Left cardiac atrium (tissue), 4 donors: Measurements from ENCODE around the gene TELO2. TPM values are rescaled to one million over a fixed set of nuclear protein-coding genes. Genes with fewer than 3 reads are reported as not detected.

Source experiments
- ATAC-seq, 2 donors: fragments of 200-7000 bp; cut with Tn5 transposase; one replicate each; pipeline ENCODE4 v1.9.1; 2020; ENCODE audit warnings: mild to moderate bottlenecking in 2 of 2, moderate library complexity in 2 of 2
- DNase-seq: peaks from one replicate; pipeline ENCODE4 v3.0.0-alpha.2; 2020
- intact Hi-C, 2 donors: fragments of 100-400 bp; cut with DNase I; formaldehyde crosslinking; loops; one replicate each; pipeline versions ENCODE4 v1.14.1 to v1.15.1; 2022 to 2023
- total RNA-seq, 2 donors: library from RNA; stranded (reverse); fragmentation: NEBNext Ultra II Directional; extraction: Animal tissue kit (Norgen Biotek cat#: 25700); gene quantifications; one replicate each; pipeline ENCODE4 v1.2.1, GENCODE V29; 2021
- donor health status: DM: no; HTN: yes; CAD: no.
- donor health status: DM: no; HTN: yes; CAD: no; lungs with severe emphysema.
- donor health status: DM: yes; HTN: yes; CAD: no.
- donor health status: Dilated cardiomyopathy.

TELO2 gene
- total RNA-seq, 2 donors from 2014 or later = 17.9 to 22.2 TPM

DNA sequence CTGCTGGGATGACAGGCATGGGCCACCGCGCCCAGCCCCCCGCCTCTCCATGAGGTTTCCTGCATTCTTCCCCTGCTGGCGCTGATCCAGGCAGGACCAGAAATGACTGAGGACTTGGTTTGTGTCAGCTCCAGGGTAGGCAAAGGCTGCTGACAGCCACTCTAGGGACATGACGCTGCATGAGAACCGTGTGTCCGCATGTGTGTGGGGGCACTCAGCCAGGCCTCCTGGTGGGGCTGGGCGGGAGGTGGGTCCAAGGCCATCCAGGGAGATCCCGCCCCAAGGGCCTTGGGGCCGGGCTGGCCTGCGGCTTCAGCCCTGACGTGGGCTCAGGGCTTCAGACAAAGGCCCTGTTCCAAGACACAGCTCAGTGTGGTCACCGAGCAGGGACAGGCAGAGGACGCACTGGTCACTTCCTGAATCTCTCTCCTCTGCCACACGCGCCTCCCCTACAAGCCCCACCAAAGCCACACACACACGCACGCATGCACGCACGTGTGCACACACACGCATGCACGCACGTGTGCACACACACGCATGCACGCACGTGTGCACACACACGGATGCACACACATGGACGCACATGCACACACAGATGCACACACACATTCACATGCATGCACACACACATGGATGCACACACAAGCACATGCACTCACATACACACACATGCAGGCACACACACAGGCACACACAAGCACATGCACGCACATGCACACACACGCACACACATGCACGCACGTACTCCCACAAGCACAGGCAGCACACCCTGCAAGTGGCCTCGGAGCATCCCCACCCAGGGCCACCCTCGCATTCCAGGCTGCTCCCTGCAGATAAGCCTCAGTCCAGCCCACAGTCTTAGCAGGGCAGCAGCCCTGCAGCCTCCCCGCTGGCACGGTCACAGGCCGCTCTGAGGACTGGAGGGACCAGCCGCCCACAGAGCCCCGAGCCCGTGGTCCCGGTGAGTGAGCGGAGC, 35.0 kb downstream of the TELO2 start:
- intact Hi-C loops = no loop called here
- ATAC-seq = peak; percentile 8 to 52
- peak; percentile 69 for DNase-seq

GRCh38 chr16:1528921-1529537, 35.9 kb downstream of the TELO2 start:
- DNase-seq (no peak), ATAC-seq (no peak)
- intact Hi-C loops = no loop called here

DNA sequence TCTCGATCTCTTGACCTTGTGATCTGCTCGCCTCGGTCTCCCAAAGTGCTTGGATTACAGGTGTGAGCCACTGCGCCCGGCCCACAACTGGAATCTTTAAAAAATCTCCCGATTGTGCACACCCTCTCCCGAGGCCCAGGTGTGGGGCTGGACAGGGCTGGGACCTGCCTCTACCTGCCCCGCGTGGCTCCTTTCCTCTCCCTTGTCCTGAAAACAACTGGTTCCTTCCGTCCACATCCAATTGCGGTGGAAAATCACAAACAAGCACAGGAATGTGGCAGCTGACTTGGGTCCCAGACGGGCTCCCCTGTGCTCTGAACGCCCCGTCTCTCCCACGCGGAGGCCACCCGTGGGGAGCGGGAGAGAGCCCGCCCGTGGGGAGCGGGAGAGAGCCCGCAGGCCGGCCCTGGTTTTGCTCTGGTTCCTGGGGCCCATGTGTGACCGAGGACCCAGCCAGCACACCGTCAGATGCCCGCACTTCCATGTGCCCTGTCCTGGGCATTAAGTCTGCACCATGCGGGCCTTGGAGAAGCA, 37.3 kb downstream of the TELO2 start:
- DNase-seq = no peak
- intact Hi-C loops = loop anchor here in 1 of 2 donors (5.0 kb wide), 1 partner anchor 38 kb away; the partner anchor contains the start of gene TELO2
- ATAC-seq = no peak

- ATAC-seq = peak; percentile 12 to 29
- intact Hi-C loops = loop anchor here in 1 of 2 donors (5.0 kb wide), 1 partner anchor 39 kb away; the partner anchor contains the start of gene TELO2
- peak; percentile 78 for DNase-seq
Measured at GRCh38 chr16:1530883-1531637, 37.9 kb downstream of the TELO2 start.

DNA sequence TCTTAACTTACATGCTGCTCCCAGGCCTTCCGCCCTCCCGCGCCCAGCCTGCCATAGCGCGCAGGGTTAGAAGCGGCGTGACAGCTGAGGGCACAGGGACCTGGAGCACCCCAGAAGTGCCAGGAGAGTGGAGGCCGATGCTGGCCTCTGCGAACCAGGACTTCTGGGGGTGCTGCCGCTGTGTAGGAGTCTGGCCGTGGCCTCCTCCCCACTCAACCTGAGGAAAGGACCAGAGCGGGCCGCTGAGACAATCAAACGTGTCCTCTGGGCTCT, 38.4 kb downstream of the TELO2 start:
- no peak for ATAC-seq
- intact Hi-C loops = loop anchor here in 1 of 2 donors (5.0 kb wide), 1 partner anchor 39 kb away; the partner anchor contains the start of gene TELO2
- DNase-seq = peak; percentile 23

GRCh38 chr16:1532081-1532760, 39.1 kb downstream of the TELO2 start:
- peak; percentile 88 for DNase-seq
- ATAC-seq = peak; percentile 50 to 62
- intact Hi-C loops = loop anchor here in 1 of 2 donors (5.0 kb wide), 1 partner anchor 40 kb away; the partner anchor contains the start of gene TELO2

DNA sequence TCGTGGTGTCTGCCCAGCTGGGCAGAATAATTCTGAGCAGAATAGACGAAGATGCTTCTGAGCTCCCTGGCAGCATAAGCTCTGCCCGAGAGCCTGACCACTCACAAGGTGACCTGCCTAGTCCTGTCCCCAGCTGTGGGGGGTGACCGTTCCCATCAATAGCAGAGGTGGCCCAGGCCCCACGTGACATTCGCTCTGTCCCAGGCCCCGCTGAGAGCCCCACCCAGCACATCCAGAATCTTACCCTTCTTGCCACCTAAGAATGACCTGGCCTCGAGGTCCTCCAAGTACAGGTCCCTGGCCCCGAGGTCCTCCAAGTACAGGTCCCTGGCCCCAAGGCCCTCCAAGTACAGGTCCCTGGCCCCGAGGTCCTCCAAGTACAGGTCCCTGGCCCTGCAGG, 39.6 kb downstream of the TELO2 start:
- DNase-seq (peak; percentile 48), ATAC-seq (peak in 1 of 2 donors; percentile 1)
- intact Hi-C loops = loop anchor here in 1 of 2 donors (5.0 kb wide), 1 partner anchor 40 kb away; the partner anchor contains the start of gene TELO2

DNA sequence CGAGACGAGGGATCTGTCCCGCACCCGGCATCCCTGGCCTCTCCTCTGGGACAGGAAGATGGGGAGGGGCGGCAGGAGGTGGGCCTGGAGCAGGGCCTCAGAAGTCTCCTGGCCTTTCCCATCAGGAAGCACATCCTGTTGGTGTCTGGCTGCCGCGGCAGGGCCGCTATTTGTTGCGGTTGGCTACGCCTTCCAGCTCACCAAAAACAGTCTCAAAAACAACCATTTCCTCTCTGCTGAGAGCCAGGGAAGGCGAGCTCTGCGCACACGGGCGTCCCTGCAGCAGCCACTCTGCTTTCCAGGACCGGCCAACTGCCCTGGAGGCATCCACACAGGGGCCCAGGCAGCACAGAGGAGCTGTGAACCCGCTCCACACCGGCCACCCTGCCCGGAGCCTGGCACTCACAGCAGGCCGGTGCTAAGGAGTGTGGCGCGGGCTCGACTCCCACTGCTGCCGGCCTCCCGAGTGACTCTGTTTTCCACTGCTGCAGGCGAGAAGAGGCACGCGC, 40.3 kb downstream of the TELO2 start, which contains the start of gene TMEM204:
Gene TMEM204, plus strand, starts transcription at position 224 of the 509 bp plus-strand sequence. CDS start 610 bp downstream, outside the sequence.
- ATAC-seq (peak; percentile 48 to 69), DNase-seq (peak; percentile 88)
- intact Hi-C loops = loop anchor here in 1 of 2 donors (5.0 kb wide), 1 partner anchor 41 kb away; the partner anchor contains the start of gene TELO2

DNA sequence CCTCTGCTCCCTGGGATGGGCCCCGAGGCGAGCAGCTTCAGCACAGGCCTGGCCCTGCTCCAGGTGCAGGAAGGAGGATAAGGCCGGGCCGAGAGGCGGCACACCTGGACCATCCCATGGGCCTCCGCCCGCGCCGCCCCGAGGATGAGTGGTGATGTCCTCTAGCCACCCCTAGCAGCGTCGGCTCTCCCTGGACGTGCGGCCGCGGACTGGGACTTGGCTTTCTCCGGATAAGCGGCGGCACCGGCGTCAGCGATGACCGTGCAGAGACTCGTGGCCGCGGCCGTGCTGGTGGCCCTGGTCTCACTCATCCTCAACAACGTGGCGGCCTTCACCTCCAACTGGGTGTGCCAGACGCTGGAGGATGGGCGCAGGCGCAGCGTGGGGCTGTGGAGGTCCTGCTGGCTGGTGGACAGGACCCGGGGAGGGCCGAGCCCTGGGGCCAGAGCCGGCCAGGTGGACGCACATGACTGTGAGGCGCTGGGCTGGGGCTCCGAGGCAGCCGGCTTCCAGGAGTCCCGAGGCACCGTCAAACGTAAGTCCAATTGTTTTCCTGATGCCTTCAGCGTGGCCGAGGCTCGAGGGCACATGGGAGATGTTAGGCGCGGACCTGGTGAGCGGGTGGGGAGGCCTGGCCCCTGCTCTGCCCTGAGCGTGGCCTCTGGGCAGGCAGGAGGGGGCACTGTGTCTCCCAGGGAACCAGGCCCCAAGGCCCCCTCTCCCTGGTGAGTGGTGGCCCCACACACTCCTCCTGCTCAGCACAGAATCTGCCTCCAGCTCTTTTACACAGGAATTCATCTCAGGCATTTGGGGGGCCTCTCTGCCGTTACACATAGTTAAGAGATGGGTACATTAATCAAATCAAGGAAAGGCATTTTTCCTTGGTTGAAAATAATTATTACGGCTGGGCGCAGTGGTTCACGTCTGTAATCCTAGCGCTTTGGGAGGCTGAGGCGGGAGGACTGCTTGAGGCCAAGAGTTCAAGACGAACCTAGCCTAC, 41.2 kb downstream of the TELO2 start:
- peak; percentile 48 for DNase-seq
- peak in 1 of 2 donors; percentile 1 for ATAC-seq
- intact Hi-C loops = loop anchor here in 1 of 2 donors (5.0 kb wide), 1 partner anchor 42 kb away; the partner anchor contains the start of gene TELO2

DNA sequence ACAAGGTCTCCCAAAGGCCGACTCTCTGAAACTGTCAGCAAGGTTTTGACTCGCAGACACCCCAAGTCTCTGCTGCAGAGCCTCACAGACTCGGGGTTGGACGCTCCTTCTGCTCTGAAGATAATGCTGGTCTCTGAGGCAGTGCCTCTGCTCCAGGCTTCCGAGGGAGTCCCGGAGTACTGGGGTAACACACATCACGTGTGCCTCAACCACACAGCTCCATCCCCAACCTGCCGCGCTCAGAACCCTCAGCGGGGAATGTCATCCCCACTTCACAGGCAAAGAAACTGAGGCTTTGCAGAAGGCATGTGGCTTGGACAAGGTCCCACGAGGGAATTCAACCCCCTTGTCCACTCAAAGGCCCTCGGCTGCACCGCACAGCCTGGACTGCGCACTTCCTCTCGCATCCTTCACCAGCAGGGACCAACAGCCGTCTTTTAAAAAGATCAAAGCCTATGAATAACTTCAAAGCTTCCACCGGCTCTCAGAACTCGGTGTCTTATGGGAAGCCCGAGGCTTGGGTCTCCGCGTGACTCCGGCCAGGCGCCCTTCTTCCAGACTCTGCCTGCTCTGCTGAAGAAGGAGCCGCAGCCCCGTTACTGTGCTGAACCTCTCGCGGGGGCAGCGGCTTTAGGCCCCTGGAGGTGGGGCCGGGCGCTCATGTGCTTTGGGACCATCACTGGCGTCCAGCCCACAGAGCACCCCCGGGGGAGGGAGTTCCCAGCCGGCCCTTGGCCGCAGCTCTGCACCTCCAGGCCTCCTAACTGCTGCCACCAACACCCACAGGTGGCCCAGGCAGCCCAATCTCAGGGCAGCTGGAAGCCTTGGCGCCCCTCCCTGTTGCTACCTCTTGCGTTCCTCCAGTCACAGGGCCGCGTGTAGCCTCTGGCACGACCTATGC, 42.5 kb downstream of the TELO2 start:
- peak; percentile 41 for DNase-seq
- no peak for ATAC-seq
- intact Hi-C loops = no loop called here

DNA sequence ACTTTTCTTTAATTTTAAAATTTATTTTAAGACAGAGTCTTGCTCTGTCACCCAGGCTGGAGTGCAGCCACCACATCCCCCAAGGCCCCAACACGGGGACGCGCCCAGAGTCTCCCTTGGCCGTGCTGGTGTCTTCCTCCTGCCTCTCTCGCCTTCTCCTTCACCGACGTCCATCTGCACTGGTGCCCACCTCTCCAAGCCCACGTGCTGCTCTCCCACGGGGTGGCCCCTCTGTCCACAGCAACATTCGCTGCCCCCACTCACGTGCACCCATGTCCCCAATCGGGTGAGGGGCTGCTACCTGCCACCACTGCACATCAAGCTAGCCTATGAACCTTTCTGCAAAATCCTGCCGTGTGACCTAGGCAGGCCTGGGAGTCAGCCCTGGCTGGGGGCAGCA, 43.4 kb downstream of the TELO2 start:
- intact Hi-C loops = no loop called here
- ATAC-seq (no peak), DNase-seq (peak; percentile 10)

DNA sequence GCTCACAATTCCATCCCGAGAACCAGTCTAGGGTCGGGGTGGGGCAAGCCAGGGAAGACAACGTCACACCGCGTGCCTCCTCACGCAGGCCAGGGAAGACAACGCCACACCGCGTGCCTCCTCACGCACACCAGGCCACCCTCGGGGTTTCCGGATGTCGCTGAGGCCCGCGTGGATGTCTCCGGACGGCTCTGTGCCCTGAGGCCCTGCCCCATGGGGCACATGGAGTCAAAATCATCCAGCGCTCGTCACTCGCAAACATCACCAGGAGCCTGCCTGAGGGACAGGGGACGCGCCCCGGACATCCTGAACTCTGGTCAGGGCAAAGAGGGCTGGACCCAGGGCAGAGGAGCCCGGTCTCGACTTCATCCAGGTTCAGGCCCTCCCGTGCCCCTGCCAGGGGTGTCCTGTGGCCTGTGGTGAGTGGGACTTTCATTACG, 44.0 kb downstream of the TELO2 start:
- DNase-seq (no peak), ATAC-seq (no peak)
- intact Hi-C loops = no loop called here

DNA sequence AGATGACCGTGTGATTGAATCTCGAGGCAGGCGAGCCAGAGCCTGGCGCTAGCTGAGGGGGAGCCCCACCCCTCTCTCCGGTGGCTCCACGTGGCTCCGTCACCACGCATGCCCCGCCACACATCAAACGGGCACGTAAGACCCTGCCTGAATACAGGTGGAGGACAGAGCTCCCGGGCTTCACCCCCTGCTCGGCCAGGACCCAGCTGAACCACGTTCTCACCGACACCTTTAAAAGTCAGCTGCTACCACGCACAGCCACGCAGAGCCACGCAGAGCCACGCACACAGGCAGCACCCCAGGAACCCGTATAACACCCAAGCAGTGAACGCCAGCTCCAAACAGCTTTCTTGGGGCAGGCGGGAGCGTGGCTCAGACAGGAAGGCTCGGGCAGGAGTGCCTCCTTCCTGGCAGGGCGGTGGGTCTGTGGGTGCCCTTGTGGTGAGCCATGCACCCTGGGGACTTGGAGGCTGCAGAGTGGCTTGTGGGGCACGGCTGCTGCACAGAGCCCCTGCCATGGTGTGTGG, 44.7 kb downstream of the TELO2 start:
- intact Hi-C loops = no loop called here
- no peak for DNase-seq
- ATAC-seq = no peak

DNA sequence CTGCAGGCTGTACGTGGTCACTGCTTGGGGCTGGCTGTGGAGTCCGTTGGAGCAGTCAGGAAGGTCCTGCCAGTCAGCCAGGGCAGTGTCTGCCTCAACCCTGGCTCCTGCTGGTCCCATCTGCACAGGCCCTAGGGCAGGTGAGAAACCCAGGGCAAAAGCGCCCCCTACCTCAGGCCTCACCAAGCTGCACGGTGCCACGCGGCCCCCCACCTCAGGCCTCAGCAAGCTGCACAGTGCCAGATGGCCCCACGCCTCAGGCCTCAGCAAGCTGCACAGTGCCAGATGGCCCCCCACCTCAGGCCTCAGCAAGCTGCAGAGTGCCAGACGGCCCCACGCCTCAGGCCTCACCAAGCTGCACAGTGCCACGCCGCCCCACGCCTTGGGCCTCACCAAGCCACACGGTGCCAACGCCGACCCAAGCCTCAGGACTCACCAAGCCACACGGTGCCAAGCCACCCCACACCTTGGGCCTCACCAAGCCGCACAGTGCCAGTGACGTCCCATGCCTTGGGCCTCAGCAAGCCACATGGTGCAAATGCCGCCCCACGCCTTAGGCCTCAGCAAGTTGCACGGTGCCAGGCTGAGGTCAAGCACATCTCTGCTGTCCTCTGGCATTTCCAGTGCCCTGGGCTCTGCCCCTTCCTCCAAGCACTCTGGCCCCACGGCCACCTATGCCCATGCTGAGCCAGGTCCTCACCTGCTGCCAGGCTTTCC, 45.8 kb downstream of the TELO2 start:
- intact Hi-C loops = no loop called here
- DNase-seq = no peak
- peak in 1 of 2 donors; percentile 5 for ATAC-seq
